GM20431 (cell line): Measurements from ENCODE around the gene TIMD4.
"Not testable (repeated sequence)": the region's sequence is repeated elsewhere in the genome, so short reads cannot be mapped to it uniquely, and the experiment has no call there.

Experiments
- in situ Hi-C: fragments of 300-500 bp; cut with MseI, MboI; formaldehyde crosslinking; loops from one replicate; pipeline ENCODE4 v1.15.0; 2020; ENCODE audit warnings: low sequenced_read_pairs; ENCODE audit not compliant: unreplicated experiment

The TIMD4 gene

DNA sequence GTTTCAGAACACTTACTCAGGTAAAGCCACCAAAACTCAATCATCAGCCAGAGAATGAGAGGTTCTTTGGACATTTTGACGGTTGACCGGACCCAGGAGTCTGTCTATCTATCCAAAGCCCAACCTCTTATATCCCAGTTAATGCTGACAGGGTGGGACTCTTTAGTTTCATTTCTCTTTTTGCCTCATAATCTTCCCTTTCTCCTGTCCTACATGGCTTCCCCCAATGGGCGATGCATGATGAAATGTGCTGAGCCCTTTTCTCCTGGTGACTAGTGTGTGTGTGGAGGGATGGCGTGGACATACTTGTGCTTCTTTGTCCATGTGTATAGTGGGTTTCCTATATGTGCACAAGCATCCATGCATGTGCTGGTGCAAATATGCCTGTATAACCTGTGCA lies at the start of gene TIMD4:
TIMD4 (minus strand) TSS at position 102 of the 400 bp plus-strand sequence; CDS start at position 74, 28 bp downstream.
- in situ Hi-C loops: no loop called here

DNA sequence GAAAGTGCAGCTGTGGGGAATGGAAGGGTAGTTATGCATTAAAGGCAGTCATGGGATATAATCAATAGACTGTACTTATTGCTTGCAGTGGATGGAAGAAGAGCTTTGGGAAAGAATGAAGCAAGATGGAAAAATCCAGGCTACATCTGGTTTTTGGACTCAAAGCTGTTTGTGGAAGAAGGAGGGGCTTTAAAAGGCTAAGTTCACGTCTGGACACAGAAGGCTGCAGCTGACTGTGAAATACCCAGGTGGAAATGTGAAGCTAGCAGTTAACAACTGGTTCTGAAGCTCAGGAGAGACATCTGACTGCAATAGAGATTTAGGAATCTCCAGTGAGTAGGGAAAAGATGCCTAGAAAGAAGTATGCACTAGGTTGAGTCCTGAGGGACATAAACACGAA lies 43.2 kb upstream of the TIMD4 start:
- in situ Hi-C loops: no loop called here

DNA sequence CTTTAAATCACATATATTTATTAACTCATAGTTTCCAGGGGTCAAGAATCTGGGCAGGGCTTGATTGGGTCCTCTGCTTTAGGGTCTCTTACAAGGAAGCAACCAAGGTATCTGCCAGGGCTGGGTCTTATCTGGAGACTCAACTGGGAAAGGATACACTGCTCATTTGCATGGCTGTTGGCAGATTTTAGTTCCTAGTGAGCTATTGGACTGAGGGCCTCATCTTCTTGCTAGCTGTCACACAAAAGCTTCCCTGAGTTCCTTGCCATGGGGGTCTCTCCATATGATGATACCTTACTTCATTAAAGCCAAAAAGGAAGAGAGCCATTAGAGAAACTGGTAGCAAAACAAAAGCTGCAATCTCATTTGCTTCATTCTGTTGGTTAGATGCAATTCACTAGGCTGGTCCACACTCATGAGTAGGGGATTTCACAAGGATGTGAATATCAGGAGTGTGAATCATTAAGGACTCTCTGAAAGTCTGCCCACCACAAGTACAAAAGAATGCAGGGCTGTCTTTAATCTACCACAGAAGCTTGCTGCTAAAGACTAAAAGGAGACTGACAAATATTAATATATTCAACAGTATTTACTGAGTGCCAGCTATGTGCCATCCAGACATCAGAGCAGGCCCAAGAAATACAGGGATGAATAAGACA lies 42.0 kb upstream of the TIMD4 start:
- in situ Hi-C loops: no loop called here

DNA sequence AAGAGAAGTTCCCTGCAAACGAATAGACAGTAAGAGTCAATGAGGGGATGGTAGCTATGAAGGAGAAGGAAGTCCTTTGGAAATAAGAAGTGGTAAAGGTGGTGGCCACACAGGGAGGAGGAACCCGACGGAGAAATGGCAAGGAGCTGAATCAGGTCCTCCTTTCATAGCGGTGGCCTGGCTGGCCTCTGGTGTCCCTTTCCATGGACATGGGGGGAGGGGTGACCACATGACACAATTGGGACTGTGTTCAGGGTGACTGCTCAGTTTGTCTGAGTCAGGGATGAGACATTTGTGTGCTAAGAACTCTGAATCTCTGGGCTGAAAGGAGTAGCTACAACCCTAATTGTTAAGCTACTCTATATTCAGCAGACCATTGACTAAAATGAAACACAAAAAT lies 28.7 kb upstream of the TIMD4 start:
- in situ Hi-C loops: no loop called here

DNA sequence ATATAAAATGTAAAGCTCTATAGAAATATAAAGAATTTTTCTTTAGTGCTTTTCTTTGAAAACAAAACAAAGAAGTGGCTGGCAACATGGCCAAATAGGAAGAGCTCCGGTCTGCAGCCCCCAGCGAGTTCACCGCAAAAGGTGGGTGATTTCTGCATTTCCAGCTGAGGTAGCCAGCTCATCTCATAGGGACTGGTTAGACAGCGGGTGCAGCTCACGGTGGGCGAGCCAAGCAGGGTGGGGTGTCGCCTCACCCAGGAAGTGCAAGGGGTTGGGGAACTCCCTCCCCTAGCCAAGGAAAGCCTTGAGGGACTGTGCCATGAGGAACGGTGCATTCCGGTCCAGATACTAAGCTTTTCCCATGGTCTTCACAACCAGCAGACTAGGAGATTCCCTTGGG lies 21.0 kb upstream of the TIMD4 start:
- in situ Hi-C loops: no loop called here

DNA sequence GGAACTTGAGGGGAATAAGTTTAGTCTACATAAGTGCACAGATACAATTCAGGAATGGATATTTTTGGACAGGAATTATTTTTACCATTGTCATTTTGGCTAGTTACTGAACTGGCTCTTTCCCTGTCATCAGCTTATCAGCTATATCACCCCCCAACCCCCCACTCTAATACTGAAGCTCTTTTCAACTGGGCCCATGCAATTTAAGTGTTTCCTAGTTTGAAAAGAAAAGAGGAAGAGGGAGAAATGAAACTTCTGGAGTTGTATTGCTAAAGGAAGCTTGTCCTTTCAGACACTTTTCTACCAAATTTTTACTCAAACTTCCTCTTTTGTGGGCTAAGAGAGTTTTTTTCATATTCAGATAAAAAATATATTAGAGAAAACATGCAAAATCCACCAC lies 18.5 kb upstream of the TIMD4 start:
- in situ Hi-C loops: no loop called here

DNA sequence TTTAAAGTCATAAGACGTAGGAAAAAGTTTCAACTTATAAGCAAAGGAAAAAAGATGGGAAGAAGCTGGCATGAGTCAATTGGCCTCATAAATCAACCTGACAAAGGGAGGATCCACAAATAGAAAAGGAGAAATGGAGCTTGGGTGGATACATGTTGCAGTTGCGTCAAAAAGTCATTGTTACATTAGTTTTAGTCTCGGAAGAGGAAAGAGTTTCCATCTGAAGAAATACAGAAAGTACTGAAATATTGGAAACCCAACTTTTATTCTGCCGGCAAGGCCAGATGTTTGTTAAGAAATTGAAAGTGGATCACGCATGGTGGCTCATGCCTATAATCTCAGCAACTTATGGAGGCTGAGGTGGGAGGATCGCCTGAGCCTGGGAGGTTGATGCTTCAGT lies 11.3 kb upstream of the TIMD4 start:
- in situ Hi-C loops: no loop called here

DNA sequence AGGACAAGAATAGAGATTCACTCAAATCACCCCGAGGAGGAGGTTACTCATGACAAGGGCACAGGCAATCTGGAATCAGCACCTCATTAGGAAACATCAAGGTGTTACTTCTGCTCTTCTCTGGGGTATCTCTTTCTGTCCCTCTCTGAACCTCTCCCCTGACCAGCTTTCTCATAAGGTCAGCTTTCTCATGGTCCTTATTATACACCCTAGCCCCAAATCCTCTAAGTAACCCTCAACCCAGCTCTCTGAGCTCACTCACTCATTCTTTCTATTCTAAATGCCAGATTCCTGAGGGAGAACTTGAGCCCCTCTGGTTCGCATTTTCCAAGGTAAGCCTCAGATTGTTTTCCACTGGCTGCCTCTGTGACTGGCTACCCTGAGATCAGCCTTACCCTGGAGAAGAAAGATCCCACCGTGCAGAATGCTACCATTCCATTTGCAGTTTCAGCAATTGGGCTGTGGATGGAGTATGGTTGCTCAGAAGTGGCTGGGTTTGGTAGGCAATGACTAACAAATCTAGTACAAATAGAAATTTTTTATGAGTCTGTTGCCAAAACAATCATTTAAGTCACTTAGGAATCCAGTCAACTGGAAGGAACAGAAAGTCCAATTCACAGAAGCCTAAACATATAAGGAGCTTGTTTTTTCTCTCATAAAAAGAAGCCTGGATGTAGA lies 9.0 kb upstream of the TIMD4 start:
- in situ Hi-C loops: no loop called here

DNA sequence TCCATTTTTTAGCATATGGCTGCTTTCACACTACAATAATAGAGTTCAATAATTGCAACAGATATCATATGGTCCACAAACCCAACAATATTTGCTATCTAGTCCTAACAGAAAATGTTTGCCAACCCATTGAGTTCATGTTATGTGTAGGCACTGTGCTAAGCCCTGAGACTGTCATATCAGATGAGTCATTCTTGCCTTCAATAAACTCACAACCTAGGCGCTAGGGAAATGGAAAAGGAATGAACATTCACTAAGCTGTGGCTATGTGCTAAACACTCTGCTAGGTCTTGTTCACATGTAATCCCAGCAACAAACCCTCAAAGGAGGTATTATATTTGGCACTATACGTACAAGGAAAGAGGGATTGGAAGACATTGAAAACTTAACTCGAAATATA lies 8.4 kb upstream of the TIMD4 start:
- in situ Hi-C loops: no loop called here

DNA sequence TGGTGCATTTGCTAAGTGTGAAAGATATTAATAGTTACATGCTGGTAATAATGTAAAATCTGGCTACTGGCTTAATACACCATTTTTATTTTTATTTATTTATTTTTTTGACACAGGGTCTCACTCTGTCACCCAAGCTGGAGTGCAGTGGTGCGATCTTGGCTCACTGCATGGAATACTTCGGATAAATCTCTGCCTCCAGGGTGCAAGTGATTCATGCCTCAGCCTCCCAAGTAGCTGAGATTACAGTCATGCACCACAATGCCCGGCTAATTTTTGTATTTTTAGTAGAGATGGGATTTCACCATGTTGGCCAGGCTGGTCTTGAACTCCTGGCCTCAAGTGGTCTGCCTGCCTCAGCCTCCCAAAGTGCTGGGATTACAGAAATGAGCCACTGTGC lies 4.4 kb upstream of the TIMD4 start:
- in situ Hi-C loops: not testable (repeated sequence)

DNA sequence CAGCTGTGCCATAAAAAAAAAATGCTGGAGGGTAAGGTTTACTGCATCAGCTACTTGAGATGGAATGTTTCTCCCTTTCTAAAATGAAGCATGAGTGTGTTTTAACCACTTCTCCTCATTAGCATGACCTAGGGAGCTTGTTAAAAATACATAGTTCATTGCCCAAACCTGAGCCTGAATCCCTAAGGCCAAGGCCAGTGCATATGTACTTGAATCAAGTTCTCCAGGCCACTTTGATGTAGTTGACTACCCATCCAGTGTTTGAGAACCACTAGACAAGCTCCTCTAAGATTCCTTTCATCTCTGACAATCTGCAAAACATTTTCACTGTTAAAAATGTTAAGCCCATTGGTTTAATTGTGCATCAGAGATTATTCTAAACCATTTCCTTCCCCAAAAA lies 6.7 kb downstream of the TIMD4 start:
- in situ Hi-C loops: no loop called here

DNA sequence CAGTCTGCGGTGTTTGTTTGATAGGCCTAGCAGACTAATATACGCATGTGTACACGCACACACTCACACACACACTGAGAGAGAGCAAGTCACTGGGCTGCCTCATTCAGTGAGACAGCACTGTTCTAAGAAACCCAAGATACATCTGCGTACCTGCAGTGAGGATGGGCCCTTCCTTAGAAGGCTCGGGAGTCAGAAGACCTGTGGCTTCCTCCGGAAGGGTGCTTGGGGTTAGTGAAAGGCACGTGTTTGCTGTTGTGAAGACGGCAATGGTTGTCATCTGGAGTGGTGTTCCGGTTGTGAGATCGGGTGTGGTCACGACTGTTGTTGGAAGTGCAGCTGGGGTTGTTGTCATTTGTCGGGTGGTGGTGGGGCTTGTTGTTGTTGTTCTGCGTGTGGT lies 11.7 kb downstream of the TIMD4 start:
- in situ Hi-C loops: no loop called here

DNA sequence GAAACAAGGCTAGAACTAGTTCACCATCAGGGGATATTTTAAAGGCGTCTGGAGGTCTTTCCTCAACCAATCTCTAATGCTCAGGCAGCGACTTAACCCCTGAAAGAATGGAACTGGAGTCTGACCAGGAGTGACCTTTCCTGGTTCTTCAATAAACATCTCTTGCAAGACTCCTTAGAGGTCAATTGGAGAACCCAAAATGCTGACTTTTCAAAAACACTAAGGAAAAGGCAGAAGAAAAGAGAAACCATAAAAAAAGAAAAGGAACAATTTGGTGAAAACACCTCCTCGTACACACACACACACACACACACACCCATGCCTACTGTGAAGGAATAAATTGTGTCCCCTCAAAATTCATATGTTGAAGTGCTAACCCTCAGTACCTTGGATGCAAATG lies 12.3 kb downstream of the TIMD4 start:
- in situ Hi-C loops: no loop called here

DNA sequence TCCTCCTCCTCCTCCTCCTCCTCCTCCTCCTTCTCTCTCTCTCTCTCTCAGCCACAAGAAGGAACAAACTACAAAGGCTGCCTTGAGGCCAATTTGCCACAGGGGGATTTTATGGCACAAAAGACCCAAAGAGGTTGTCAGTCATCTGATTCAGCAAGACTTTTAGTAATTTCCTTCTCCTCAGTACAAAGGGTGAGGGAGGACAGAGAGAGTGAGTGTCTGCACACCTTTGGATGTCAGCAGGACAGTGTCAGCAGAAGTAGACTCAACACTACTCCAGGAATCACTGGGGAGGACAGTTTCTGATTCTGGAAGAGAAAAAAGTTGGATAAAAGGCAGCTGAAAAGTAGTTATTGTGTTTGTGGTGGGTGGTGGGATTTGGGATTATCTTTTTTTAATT lies 13.6 kb downstream of the TIMD4 start:
- in situ Hi-C loops: no loop called here

DNA sequence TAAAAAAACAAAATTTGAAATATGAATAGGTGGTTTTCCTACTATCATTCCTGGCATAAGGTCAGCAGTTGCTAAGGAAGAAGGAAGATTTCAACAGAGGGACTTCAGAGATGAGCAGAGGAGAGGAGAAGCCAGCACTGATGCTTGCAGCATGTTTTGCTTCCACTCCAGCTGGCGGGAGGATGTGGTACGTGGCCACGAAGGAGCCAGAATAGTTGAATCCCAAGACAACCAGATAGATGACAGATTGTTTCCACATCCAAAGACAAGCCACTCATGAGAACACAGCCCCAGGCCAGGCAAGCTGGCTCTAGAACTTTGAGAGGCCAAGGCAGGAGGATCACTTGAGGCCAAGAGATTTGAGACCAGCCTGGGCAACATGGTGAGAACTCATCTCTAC lies 15.1 kb downstream of the TIMD4 start:
- in situ Hi-C loops: no loop called here

DNA sequence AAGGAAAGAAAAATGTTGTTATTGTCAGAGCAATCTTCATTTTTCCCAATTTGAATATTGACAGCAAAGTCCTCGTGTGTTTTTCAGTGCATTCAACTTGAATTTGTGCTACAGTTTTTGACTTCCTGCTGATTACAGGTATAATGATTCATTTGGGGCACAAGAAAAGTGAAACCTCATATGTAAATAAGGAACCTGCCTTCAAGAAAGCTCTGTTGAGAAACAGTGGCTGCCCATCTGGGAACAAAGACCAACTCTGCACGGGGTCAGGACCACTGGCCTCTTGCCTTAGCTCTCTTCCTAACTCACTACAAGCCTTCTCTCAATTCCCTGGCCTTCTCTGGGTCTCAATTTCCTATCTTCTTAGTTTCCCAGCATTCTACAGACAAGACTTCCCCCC lies 21.0 kb downstream of the TIMD4 start:
- in situ Hi-C loops: no loop called here

DNA sequence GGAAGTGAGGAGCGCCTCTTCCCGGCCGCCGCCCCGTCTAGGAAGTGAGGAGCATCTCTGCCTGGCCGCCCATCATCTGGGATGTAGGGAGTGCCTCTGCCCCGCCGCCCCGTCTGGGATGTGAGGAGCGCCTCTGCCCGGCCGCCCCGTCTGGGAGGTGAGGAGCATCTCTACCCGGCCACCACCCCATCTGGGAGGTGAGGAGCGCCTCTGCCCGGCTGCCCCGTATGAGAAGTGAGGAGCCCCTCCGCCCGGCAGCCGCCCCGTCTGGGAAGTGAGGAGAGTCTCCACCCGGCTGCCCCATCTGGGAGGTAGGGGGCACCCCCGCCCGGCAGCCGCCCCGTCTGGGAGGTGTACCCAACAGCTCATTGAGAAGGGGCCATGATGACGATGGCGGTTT lies 22.6 kb downstream of the TIMD4 start:
- in situ Hi-C loops: not testable (repeated sequence)

DNA sequence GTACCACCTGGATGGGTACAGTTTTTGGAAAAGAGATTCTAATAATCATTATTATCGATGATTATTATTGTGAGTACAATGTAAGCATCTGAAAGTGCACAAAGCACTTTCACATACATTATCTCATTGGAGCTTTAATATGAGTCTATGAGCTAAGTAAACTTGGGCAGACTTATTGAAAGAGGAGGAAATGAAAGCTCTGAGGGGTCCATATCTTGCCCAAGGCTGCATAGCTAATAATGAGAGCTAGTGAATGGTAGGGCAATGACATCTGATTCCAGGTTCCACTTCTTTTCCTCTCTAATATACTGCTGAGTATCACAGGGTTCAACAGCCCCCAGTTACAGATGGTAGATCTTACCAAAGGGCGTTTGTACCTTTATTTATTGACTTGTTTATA lies 26.1 kb downstream of the TIMD4 start:
- in situ Hi-C loops: no loop called here

DNA sequence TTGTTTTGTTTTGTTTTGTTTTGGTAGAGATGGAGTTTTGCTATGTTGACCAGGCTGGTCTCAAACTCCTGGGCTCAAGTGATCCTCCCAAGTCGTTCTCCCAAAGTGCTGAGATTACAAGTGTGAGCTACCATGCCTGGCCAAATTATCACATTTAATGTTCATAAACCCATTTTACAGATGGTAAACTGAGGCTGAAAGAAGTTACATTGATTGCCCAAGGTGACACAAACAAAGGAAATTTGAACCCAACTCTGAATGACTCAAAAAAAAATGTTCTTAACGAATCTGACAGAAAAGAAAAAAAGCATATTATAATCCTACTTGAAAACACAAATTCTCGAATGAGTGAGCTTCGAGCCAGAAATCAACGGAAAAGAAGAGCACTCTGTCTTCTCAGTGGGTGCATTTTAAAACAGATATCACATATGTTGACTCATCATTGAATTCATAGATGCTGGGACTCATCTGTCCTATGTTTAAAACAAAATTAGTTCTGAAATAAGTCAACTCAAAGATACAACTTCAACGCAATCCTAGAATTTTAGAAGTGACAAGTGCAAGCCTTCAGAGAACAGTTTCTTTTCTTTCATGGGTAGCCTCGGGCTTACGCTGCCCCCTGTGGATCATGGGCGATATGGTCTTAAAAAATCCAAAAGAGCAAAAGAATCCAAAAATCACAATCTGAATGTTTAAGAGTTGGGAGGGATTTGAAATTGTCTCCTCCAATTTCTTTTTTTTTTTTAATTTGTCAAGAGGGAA lies 28.4 kb downstream of the TIMD4 start:
- in situ Hi-C loops: no loop called here

DNA sequence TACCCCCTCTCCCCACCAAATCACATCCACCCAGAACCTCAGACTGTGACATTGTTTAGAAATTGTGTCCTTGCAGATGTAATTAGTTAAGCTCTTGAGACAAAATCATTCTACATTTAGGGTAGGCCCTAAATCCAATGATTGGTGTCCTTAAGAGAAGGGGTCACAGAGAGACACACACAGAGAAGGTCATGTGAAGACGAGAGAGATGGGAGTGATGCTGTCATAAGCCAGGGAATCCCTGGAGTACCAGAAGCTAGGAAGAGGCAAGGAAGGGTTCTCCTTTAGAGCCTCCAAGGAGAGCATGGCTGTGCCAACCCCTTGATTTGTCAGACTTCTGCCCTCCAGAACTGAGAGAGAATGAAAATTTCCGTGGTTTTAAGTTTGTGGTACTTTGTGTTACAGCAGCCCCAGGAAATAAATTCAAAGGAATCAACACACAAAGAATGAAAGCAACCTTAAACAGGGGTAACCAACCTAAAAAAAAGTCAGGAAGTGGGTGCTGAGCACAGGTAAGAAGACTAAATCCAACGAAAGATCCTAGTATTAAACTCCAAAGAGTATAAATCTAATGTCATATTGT lies 33.6 kb downstream of the TIMD4 start:
- in situ Hi-C loops: no loop called here

DNA sequence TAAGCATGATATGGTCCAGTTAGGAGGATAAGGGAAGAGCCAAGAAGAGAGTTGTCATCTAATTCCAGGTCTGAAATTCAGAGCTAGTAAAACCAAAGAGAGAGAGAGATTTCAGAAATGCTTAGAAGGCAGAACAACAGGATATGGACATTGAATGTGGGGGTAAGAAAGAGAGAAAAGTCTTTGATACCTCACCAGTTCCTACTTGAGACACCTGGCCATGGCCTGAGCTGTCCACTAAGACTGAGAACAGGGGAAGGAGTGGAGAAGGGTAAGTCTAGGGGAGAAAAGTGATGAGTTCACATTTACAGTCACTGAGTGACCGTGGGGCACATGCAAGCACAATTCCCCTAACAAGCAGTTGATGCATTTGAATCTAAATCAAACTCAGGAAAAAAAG lies 35.5 kb downstream of the TIMD4 start:
- in situ Hi-C loops: no loop called here
